ENCODE results near the gene LPIN1.

DNA sequence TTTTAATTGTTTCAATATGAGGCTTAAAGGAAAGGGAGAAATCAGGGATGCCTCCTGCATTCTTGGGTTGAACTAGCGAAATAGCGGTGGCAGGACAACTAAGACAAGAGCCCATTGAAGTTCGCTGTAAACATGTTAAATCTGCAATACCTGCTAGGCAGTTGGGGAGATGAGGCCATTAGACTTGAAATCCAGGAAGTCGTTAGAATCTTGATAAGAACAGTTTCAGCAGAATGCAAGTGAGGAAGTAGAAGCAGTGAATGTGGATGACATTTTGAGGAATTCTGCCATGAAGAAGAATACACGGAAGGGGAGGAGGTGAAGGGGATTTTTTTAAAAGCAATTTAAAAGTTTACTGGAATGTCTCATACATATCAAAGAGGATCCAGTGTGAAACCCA, 109.7 kb downstream of the LPIN1 start:
- TF ChIP-seq CTCF (IDR thresholded peaks at IDR 0.05; ENCODE audit: control extremely low read depth in 1 of 3, insufficient read depth in 1 of 3, low read depth in 1 of 3, low read length in 3 of 3): no peak
- no peak for TF ChIP-seq SRF (IDR thresholded peaks at IDR 0.05; ENCODE audit: low read depth, low read length)
- no peak for TF ChIP-seq SP2 (IDR thresholded peaks at IDR 0.05; ENCODE audit: low read length)
- TF ChIP-seq POLR2A (IDR thresholded peaks at IDR 0.05; ENCODE audit: control extremely low read depth in 1 of 2, low read depth in 2 of 2, low read length in 2 of 2): no peak
- TF ChIP-seq, protein P1, sequence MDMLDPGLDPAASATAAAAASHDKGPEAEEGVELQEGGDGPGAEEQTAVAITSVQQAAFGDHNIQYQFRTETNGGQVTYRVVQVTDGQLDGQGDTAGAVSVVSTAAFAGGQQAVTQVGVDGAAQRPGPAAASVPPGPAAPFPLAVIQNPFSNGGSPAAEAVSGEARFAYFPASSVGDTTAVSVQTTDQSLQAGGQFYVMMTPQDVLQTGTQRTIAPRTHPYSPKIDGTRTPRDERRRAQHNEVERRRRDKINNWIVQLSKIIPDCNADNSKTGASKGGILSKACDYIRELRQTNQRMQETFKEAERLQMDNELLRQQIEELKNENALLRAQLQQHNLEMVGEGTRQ (IDR thresholded peaks at IDR 0.05; ENCODE audit: low read length): no peak

Data from H1 (cell line).